HepG2 (cell line): ENCODE data around the gene ATR. TPM values are rescaled to one million over a fixed set of nuclear protein-coding genes. Genes with fewer than 3 reads are reported as not detected.

Source experiments
- ARID3A ChIP-seq: IDR thresholded peaks from 2 replicates; pipeline ENCODE4 v1.6.1; 2012; ENCODE audit warnings: low read depth, low read length, improper control_type of control experiment
- CHD4 ChIP-seq: fragments of 200-600 bp; sonication (generic); IDR thresholded peaks from 2 replicates; pipeline ENCODE4 v1.7.0; 2017; ENCODE audit warnings: mild to moderate bottlenecking, low read length, borderline replicate concordance
- HNF1A ChIP-seq, 2 experiments: sonication (generic) in 1 of 2; formaldehyde crosslinking in 1 of 2; IDR thresholded peaks; 2 replicates each; pipeline versions ENCODE4 v1.4.0 to v1.6.1; 2016 to 2020; ENCODE audit warnings: borderline replicate concordance in 1 of 2, low read depth in 1 of 2, mild to moderate bottlenecking in 1 of 2, missing genetic modification reagents in 1 of 2
- HOXA3 ChIP-seq: sonication (generic); formaldehyde crosslinking; IDR thresholded peaks from 2 replicates; pipeline ENCODE4 v1.5.0; 2020; ENCODE audit warnings: missing genetic modification reagents
- NR2F6 ChIP-seq, 2 experiments: IDR thresholded peaks; 2 replicates each; pipeline ENCODE4 v1.6.1; 2016; ENCODE audit warnings: antibody characterized with exemption in 1 of 2, mild to moderate bottlenecking in 1 of 2
- POLR2G ChIP-seq: fragments of 200-400 bp; formaldehyde crosslinking; IDR thresholded peaks from 2 replicates; pipeline ENCODE4 v1.6.1; 2018; ENCODE audit warnings: mild to moderate bottlenecking, low read depth, low read length, moderate library complexity
- RAD21 ChIP-seq: fragments of 450-650 bp; formaldehyde crosslinking; IDR thresholded peaks from 2 replicates; pipeline ENCODE4 v1.5.0; 2020; ENCODE audit warnings: mild to moderate bottlenecking
- RBM39 ChIP-seq: fragments of 200-400 bp; formaldehyde crosslinking; IDR thresholded peaks from one replicate; pipeline ENCODE4 v1.6.1; 2018; ENCODE audit warnings: antibody characterized with exemption, mild to moderate bottlenecking, low read depth, low read length; ENCODE audit not compliant: poor library complexity, severe bottlenecking
- SNRNP70 ChIP-seq: fragments of 200-400 bp; formaldehyde crosslinking; IDR thresholded peaks from 2 replicates; pipeline ENCODE4 v1.6.1; 2017; ENCODE audit warnings: mild to moderate bottlenecking, low read depth, low read length, moderate library complexity
- STAG1 ChIP-seq: sonication (generic); formaldehyde crosslinking; IDR thresholded peaks from 2 replicates; pipeline ENCODE4 v1.4.0; 2020; ENCODE audit warnings: missing genetic modification reagents
- TFDP1 ChIP-seq: IDR thresholded peaks from 2 replicates; pipeline ENCODE4 v1.6.1; 2016; ENCODE audit warnings: missing compliant biosample characterization, missing genetic modification reagents, borderline replicate concordance
- THRA ChIP-seq: sonication (generic); formaldehyde crosslinking; IDR thresholded peaks from 2 replicates; pipeline ENCODE4 v1.4.0; 2020; ENCODE audit warnings: missing genetic modification reagents, borderline replicate concordance
- ZBTB7B ChIP-seq: sonication (generic); formaldehyde crosslinking; IDR thresholded peaks from 2 replicates; pipeline ENCODE4 v1.4.0; 2020; ENCODE audit warnings: missing genetic modification reagents
- ZFX ChIP-seq: sonication (generic); formaldehyde crosslinking; IDR thresholded peaks from 2 replicates; pipeline ENCODE4 v1.4.0; 2020; ENCODE audit warnings: mild to moderate bottlenecking, low read depth, missing genetic modification reagents, moderate library complexity
- ZNF644 ChIP-seq: IDR thresholded peaks from 2 replicates; pipeline ENCODE4 v1.6.1; 2016; ENCODE audit warnings: low read depth
- ZNF737 ChIP-seq: sonication (generic); formaldehyde crosslinking; IDR thresholded peaks from 2 replicates; pipeline ENCODE4 v1.5.0; 2020; ENCODE audit warnings: missing genetic modification reagents, mild to moderate bottlenecking, borderline replicate concordance
- ZNF841 ChIP-seq: sonication (generic); formaldehyde crosslinking; IDR thresholded peaks from 2 replicates; pipeline ENCODE4 v1.8.1; 2023; ENCODE audit warnings: missing genetic modification reagents, borderline replicate concordance
- polyA plus RNA-seq, 8 experiments: library from polyadenylated mRNA; depleted of rRNA in 3 of 8; stranded (reverse) in 7 of 8; unstranded in 1 of 8; fragments of >200 nt; fragmentation: Illumina TruSeq in 4 of 8; extraction: Trizol in 4 of 8; gene quantifications; 2 replicates each; pipeline versions ENCODE4 v1.2.1 to v1.2.3, GENCODE V29; 2011 to 2016; ENCODE audit warnings: low read depth in 4 of 8, missing spikeins in 1 of 8, mixed read lengths in 1 of 8; ENCODE audit not compliant: insufficient read depth in 1 of 8
- total RNA-seq, 5 experiments: library from RNA; depleted of rRNA; stranded (reverse); fragments of >200 nt; fragmentation: Illumina TruSeq; extraction: Trizol; gene quantifications; 2 replicates each; pipeline ENCODE4 v1.2.3, GENCODE V29; 2016; ENCODE audit warnings: low read depth in 1 of 5

Gene ATR
- total and polyA plus RNA-seq, 2 of the 13 experiments (the other 11 are each of a cell fraction or from before 2014, with no cell fraction given): 6.6 to 17.0 TPM

- TF ChIP-seq HNF1A (IDR thresholded peaks at IDR 0.05; ENCODE audit: low read depth): no peak
- peak; percentile 88 for TF ChIP-seq HNF1A (CRISPR knock-in tag; IDR thresholded peaks at IDR 0.05; ENCODE audit: borderline replicate concordance)
- TF ChIP-seq ZNF644 (CRISPR knock-in tag): peak; percentile 70
- TF ChIP-seq TFDP1 (CRISPR knock-in tag): peak; percentile 86
- TF ChIP-seq SNRNP70: no peak
- TF ChIP-seq HOXA3 (CRISPR knock-in tag): peak; percentile 91
- TF ChIP-seq STAG1 (CRISPR knock-in tag): no peak
- TF ChIP-seq CHD4: no peak
- peak; percentile 91 for TF ChIP-seq ZNF841 (CRISPR knock-in tag)
- TF ChIP-seq ZFX (CRISPR knock-in tag): peak; percentile 97
- peak; percentile 33; the same call in 1 of the 2 replicates for TF ChIP-seq NR2F6 (IDR thresholded peaks at IDR 0.05)
- peak; percentile 71 for TF ChIP-seq NR2F6 (CRISPR knock-in tag; IDR thresholded peaks at IDR 0.05)
- TF ChIP-seq POLR2G: peak; percentile 89
- no peak; the same call in none of the 2 replicates for TF ChIP-seq RAD21 (CRISPR knock-in tag)
- peak; percentile 47; the same call in 1 of the 2 replicates for TF ChIP-seq ZBTB7B (CRISPR knock-in tag)
- no peak for TF ChIP-seq ARID3A
- TF ChIP-seq ZNF737 (CRISPR knock-in tag): peak; percentile 91; the same call in 1 of the 2 replicates
- peak; percentile 98 for TF ChIP-seq RBM39
- peak; percentile 94 for TF ChIP-seq THRA (CRISPR knock-in tag)
Measured at GRCh38 chr3:142578329-142579223, at the start of gene ATR (continued).
